Gastrocnemius medialis (tissue), 4 donors: ENCODE measurements around the gene RPS6KA4. TPM values are rescaled to one million over a fixed set of nuclear protein-coding genes. Genes with fewer than 3 reads are reported as not detected.

ENCODE experiments used
- ATAC-seq, 2 donors: fragments of 150-250 bp; one replicate each; pipeline ENCODE4 v1.9.1; 2016
- DNase-seq, 2 donors: peaks; one replicate each; pipeline ENCODE4 v3.0.0-alpha.2; 2019
- H3K27ac ChIP-seq, 4 donors: fragments of 200-600 bp; sonication (generic); 1 replicate in 1 of 4; 2 replicates in 3 of 4; pipeline ENCODE4 v1.5.1; 2016 to 2018; ENCODE audit warnings: mild to moderate bottlenecking in 2 of 4, moderate library complexity in 1 of 4
- H3K27me3 ChIP-seq, 3 donors: fragments of 200-600 bp; sonication (generic) in 2 of 3; 1 replicate in 1 of 3; 2 replicates in 2 of 3; pipeline versions ENCODE4 v1.5.1 to v1.6.0; 2016 to 2019; ENCODE audit warnings: mild to moderate bottlenecking in 1 of 3, moderate library complexity in 1 of 3
- H3K36me3 ChIP-seq, 2 donors: fragments of 200-600 bp; sonication (generic) in 1 of 2; one replicate each; pipeline ENCODE4 v1.5.1; 2017 to 2018
- H3K4me1 ChIP-seq, 2 donors: fragments of 200-600 bp; sonication (generic) in 1 of 2; one replicate each; pipeline ENCODE4 v1.5.1; 2016 to 2017; ENCODE audit warnings: mild to moderate bottlenecking in 2 of 2
- H3K4me3 ChIP-seq, 4 donors: fragments of 200-600 bp; sonication (generic) in 3 of 4; 1 replicate in 1 of 4; 2 replicates in 3 of 4; pipeline ENCODE4 v1.5.1; 2016 to 2019; ENCODE audit warnings: mild to moderate bottlenecking in 2 of 4
- H3K9me3 ChIP-seq, 3 donors: fragments of 200-600 bp; sonication (generic) in 2 of 3; 1 replicate in 1 of 3; 2 replicates in 2 of 3; pipeline ENCODE4 v1.5.1; 2016 to 2019
- CTCF ChIP-seq, 5 experiments: fragments of 450-650 bp in 3 of 5; fragments of 200-600 bp in 2 of 5; sonication (generic) in 2 of 5; IDR thresholded peaks in 4 of 5; conservative IDR thresholded peaks in 1 of 5; 1 replicate in 4 of 5; 2 replicates in 1 of 5; pipeline ENCODE4 v1.5.1; 2016 to 2019; ENCODE audit warnings: antibody characterized with exemption in 5 of 5, mild to moderate bottlenecking in 3 of 5, moderate library complexity in 3 of 5
- POLR2A ChIP-seq, 2 donors: fragments of 450-650 bp; IDR thresholded peaks; one replicate each; pipeline ENCODE4 v1.6.1; 2017; ENCODE audit warnings: antibody characterized with exemption in 2 of 2, mild to moderate bottlenecking in 2 of 2, moderate library complexity in 2 of 2
- in situ Hi-C, 4 donors: fragments of 200-750 bp; cut with MboI; loops; one replicate each; pipeline versions ENCODE4 v1.15.0 to v1.8.0; 2017; ENCODE audit warnings: low sequenced_read_pairs in 4 of 4
- intact Hi-C: fragments of 100-400 bp; cut with DNase I; formaldehyde crosslinking; loops from one replicate; pipeline ENCODE4 v1.15.1; 2023; ENCODE audit warnings: low total_unique reads
- total RNA-seq, 4 donors: library from RNA; depleted of rRNA; stranded (reverse); fragments of >200 nt; gene quantifications; one replicate each; pipeline versions ENCODE4 v1.1.0 to v1.2.3, GENCODE V29; 2016

Gene RPS6KA4
- total RNA-seq, 4 donors from 2014 or later: 16.6 to 27.0 (median 17.2) TPM

DNA sequence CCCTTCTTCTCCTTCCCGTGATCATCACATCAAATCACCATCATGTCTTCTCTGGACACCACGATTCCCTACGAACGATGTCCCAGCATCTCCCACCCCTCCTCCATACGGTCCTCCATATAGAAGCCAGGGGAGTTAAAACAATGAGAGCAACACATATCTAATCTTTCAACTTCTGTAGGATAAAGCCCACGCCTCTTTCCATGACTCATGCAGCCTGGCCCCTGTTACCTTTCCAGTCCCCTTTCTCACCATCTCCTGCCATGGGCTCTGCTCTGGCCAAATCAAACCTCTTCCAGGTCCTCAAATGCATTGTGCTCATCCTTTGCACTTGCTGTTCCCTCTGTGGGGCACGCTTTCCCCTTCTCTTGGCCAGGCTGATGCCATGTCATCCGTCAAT, 23.6 kb downstream of the RPS6KA4 start:
- DNase-seq: no peak
- no peak overlapping the region for H3K4me3 ChIP-seq
- TF ChIP-seq CTCF (IDR thresholded peaks at IDR 0.05 in 4 of 5, conservative IDR thresholded peaks at IDR 0.05 in 1 of 5) (no peak), POLR2A (IDR thresholded peaks at IDR 0.05) (no peak)
- in situ Hi-C loops (no loop called here), intact Hi-C loops (no loop called here)
- H3K27me3 ChIP-seq: no peaks in the 10 kb centered on the region
- H3K4me1 ChIP-seq: peaks cover 4 to 11% of the 10 kb centered on the region in 2 donors
- H3K9me3 ChIP-seq: no peaks in the 10 kb centered on the region
- no peaks in the 10 kb centered on the region for H3K36me3 ChIP-seq
- ATAC-seq: no peak
- H3K27ac ChIP-seq: no peak overlapping the region

DNA sequence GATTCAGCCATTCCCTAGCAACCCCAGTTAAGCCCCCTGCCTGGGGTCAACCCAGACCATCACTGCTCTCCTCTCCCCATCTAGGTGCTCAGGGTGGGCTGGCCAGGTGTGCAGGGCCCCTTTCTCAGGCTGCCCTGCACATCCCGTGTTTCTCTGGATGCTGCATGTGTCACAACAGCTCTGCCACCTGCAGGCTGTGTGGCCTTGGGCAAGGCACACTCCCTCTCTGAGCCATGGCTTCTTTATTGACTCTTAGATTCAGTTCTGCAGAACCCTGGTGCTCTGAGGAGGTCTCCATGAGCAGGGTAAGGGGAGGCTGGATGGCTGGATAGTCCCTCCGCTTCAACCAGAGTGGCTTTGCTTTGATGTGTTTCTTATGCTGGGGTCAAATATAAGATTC, 24.6 kb downstream of the RPS6KA4 start:
- intact Hi-C loops (no loop called here), in situ Hi-C loops (no loop called here)
- Histone ChIP-seq H3K4me1 (peaks cover 2 to 3% of the 10 kb centered on the region in 2 donors), H3K9me3 (no peaks in the 10 kb centered on the region), H3K36me3 (no peaks in the 10 kb centered on the region), H3K27ac (no peak overlapping the region), H3K4me3 (no peak overlapping the region), H3K27me3 (no peaks in the 10 kb centered on the region)
- DNase-seq: no peak
- no peak for ATAC-seq
- TF ChIP-seq POLR2A (IDR thresholded peaks at IDR 0.05) (no peak), CTCF (IDR thresholded peaks at IDR 0.05 in 4 of 5, conservative IDR thresholded peaks at IDR 0.05 in 1 of 5) (no peak)

GRCh38 chr11:64384028-64384737, 25.2 kb downstream of the RPS6KA4 start:
- TF ChIP-seq CTCF (IDR thresholded peaks at IDR 0.05 in 4 of 5, conservative IDR thresholded peaks at IDR 0.05 in 1 of 5) (no peak), POLR2A (IDR thresholded peaks at IDR 0.05) (no peak)
- in situ Hi-C loops: no loop called here
- Histone ChIP-seq H3K4me1 (no peaks in the 10 kb centered on the region), H3K27ac (no peak overlapping the region), H3K36me3 (no peaks in the 10 kb centered on the region), H3K9me3 (no peaks in the 10 kb centered on the region), H3K27me3 (no peaks in the 10 kb centered on the region), H3K4me3 (no peak overlapping the region)
- ATAC-seq: peak in 1 of 2 donors; percentile 76
- intact Hi-C loops: no loop called here
- DNase-seq: peak in 1 of 2 donors; percentile 31

DNA sequence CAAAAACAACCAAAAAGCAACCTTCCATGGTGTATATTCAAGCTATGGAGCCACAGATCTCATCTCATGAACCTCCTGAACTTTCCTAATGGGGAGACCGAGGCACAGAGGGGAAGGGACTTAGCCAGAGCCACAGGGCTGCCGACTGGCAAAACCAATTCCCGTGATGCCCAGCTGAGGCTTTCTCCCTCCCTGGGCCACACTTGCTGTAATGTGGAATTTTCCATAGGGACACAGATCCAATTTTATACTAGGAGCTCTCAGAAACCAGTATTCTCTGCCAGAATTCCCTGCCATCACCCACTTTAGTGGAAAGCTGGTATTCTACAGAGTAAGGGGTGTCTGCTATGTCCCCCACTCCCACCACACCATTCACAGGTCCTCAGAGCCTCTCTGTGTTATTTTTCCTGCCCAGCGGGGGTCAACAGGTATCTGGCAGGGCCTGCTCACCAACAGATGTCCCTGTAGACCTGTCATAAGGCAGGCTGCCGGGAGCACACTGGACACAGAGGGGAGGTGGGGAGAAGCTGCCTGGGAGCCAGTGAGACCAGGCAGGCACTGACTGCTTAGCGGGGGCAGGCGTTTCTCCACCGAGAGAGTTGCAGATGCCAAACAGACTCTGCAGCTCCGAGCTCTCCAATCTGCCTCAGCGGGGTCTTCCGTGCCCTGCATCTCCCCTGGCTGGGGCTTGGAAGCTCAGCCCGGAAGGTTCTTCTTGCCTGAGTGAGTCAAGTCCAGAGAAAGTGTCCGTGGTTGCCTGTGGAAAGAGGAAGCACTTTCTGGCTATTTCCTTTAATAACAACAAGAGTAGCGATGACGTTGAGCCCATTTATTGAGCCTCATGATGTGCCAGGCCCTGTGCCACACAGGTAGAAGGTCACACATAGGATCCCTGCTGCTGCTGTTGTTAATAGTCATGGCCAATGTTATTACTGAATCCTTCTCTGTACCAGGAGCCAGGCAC, 26.3 kb downstream of the RPS6KA4 start:
- H3K36me3 ChIP-seq: no peaks in the 10 kb centered on the region
- no peaks in the 10 kb centered on the region for H3K9me3 ChIP-seq
- TF ChIP-seq CTCF (IDR thresholded peaks at IDR 0.05 in 4 of 5, conservative IDR thresholded peaks at IDR 0.05 in 1 of 5) (no peak), POLR2A (IDR thresholded peaks at IDR 0.05) (peak in 1 of 2 donors; percentile 10)
- H3K4me1 ChIP-seq: no peaks in the 10 kb centered on the region
- no peak for DNase-seq
- H3K4me3 ChIP-seq: no peak overlapping the region
- intact Hi-C loops: no loop called here
- H3K27me3 ChIP-seq: no peaks in the 10 kb centered on the region
- H3K27ac ChIP-seq: no peak overlapping the region
- no peak for ATAC-seq
- in situ Hi-C loops: no loop called here
